Activated CD8-positive, alpha-beta memory T cell treated with anti-CD3 and anti-CD28 coated beads, Interleukin-2, amount 50 U/mL, for 48 hours (primary cell): ENCODE results near the gene USP54.
"Not testable (repeated sequence)": the region's sequence is repeated elsewhere in the genome, so short reads cannot be mapped to it uniquely, and the experiment has no call there.

Source experiments
- DNase-seq: peaks from one replicate; pipeline ENCODE4 v3.0.0-alpha.2; 2020

Gene USP54

GRCh38 chr10:73585327-73585726 is 5.8 kb downstream of the USP54 start:
- DNase-seq = no peak

GRCh38 chr10:73584737-73585136 is 6.4 kb downstream of the USP54 start:
- DNase-seq = no peak

- DNase-seq = no peak
Measured at GRCh38 chr10:73581918-73582317, 9.2 kb downstream of the USP54 start.

GRCh38 chr10:73578927-73579326 is 12.2 kb downstream of the USP54 start:
- DNase-seq = not testable (repeated sequence)

- no peak for DNase-seq
Measured at GRCh38 chr10:73577788-73578187, 13.4 kb downstream of the USP54 start.

GRCh38 chr10:73576890-73577591 is 14.1 kb downstream of the USP54 start:
- no peak for DNase-seq

- DNase-seq = no peak
Measured at GRCh38 chr10:73576178-73576889, 14.8 kb downstream of the USP54 start.

GRCh38 chr10:73567025-73567424 is 24.1 kb downstream of the USP54 start:
- not testable (repeated sequence) for DNase-seq

GRCh38 chr10:73561192-73561591 is 29.9 kb downstream of the USP54 start:
- no peak for DNase-seq

GRCh38 chr10:73559590-73559989 is 31.6 kb downstream of the USP54 start:
- no peak for DNase-seq

GRCh38 chr10:73556855-73557254 is 34.3 kb downstream of the USP54 start:
- no peak for DNase-seq

GRCh38 chr10:73554721-73555120 is 36.4 kb downstream of the USP54 start:
- DNase-seq = no peak

GRCh38 chr10:73553761-73554160 is 37.4 kb downstream of the USP54 start:
- no peak for DNase-seq

GRCh38 chr10:73552819-73553715 is 38.1 kb downstream of the USP54 start:
- no peak for DNase-seq

GRCh38 chr10:73551515-73551914 is 39.6 kb downstream of the USP54 start:
- no peak for DNase-seq

- DNase-seq = no peak
Measured at GRCh38 chr10:73545357-73545756, 45.8 kb downstream of the USP54 start.

- no peak for DNase-seq
Measured at GRCh38 chr10:73537709-73538108, 53.4 kb downstream of the USP54 start.

GRCh38 chr10:73537288-73537687 is 53.9 kb downstream of the USP54 start:
- DNase-seq = no peak

GRCh38 chr10:73534857-73535256 is 56.3 kb downstream of the USP54 start:
- no peak for DNase-seq

GRCh38 chr10:73529089-73529832 is 61.9 kb downstream of the USP54 start:
- peak; percentile 53 for DNase-seq

- no peak for DNase-seq
Measured at GRCh38 chr10:73522263-73522662, 68.9 kb downstream of the USP54 start.

- DNase-seq = no peak
Measured at GRCh38 chr10:73519336-73519735, 71.8 kb downstream of the USP54 start.
